ENCODE data around the gene LIMD2.

Gene LIMD2

GRCh38 chr17:63646488-63646806 is 53.5 kb downstream of the LIMD2 start:
- Histone ChIP-seq H3K27me3 (replicated peaks in 2 of 5; ENCODE audit: control insufficient read depth in 4 of 5, insufficient read depth in 5 of 5, low read length in 4 of 5) (no peaks in the 10 kb centered on the region), H3K4me3 (ENCODE audit: control insufficient read depth in 1 of 7, extremely low read depth in 1 of 7, insufficient read depth in 4 of 7, low read depth in 2 of 7, low read length in 6 of 7) (no peak overlapping the region), H3K9me3 (ENCODE audit: control extremely low read depth in 1 of 5, control insufficient read depth in 4 of 5, insufficient read depth in 2 of 5, low read depth in 1 of 5, low read length in 4 of 5) (no peaks in the 10 kb centered on the region), H3K27ac (ENCODE audit: insufficient read depth in 1 of 2, low read depth in 1 of 2, low read length in 2 of 2, poor library complexity in 1 of 2, severe bottlenecking in 2 of 2) (no peak overlapping the region), H3K4me1 (ENCODE audit: control extremely low read depth in 1 of 4, control insufficient read depth in 4 of 4, insufficient read depth in 4 of 4, low read length in 3 of 4) (peaks cover 9 to 37% (median 19%) of the 10 kb centered on the region in 4 experiments), H3K36me3 (ENCODE audit: control insufficient read depth in 4 of 4, insufficient read depth in 4 of 4, low read length in 3 of 4) (peaks cover 10 to 33% (median 18%) of the 10 kb centered on the region in 4 experiments)
- 100% methylated on average over 1 of the region's 1 CpG for WGBS (ENCODE audit: insufficient coverage)
- ChIA-PET POLR2A (no interaction called here), CTCF (interaction anchor here (1.0 kb wide), 1 partner anchor 31 kb away, joined by 3 read pairs; no protein-coding TSS in a partner anchor)
- no peak for DNase-seq
